Medulla oblongata (tissue), 1 donor: Measurements from ENCODE around the gene DHX9.
"Not testable (repeated sequence)": the region's sequence is repeated elsewhere in the genome, so short reads cannot be mapped to it uniquely, and the experiment has no call there.

Source experiments
- DNase-seq: peaks from one replicate; pipeline ENCODE4 v3.0.0-alpha.2; 2015; ENCODE audit errors: extremely low spot score

The DHX9 gene

DNA sequence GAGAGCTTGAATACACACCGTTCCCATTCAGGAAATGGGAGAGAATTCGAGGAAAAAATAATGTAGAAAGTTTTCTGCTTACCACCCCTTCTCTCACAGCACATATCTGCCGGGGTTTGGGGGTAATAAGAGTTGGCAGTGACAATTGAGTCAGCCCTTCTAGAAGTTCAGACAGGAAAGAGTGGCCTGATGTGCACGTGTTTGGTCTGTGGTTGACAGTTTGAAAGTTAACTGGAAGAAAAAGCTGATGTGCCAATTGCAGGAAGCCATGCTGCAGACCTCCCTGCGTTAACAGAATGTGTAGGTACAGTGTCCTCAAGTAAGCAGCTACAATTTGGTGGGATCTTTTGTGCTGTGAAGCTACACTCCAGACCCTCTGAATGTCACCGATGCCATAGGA is 50.9 kb downstream of the DHX9 start:
- peak; percentile 9 for DNase-seq

DNA sequence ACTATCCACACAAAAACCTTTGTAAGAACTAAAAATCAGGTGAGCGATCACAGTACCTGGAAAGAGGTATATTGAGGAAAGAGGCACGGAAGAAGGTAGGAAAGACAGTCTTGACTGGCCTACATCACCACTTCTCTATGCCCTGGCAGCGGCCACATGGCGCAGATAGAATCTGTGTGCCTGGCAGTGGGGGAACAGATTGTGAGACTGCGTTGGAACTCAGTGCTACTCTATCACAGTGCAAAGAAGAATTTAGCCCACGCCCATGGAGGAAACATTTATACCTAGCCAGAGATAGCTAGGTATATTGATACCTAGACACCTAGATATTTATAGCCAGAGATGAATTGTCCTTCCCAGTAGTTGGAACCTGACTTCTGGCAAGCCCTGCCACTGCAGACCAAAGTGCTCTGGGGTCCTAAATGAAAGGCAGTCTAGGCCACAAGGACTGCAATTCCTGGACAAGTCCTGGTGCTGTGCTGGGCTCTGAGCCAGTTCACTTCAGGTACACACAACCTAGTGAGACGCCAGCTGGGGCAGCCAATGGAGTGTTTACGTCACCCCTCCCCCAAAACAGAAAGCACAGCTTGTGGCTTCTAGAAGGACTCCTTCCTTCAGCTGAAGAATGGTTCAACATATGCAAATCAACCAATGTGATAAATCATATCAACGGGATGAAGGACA is 51.9 kb downstream of the DHX9 start:
- DNase-seq, result no peak

DNA sequence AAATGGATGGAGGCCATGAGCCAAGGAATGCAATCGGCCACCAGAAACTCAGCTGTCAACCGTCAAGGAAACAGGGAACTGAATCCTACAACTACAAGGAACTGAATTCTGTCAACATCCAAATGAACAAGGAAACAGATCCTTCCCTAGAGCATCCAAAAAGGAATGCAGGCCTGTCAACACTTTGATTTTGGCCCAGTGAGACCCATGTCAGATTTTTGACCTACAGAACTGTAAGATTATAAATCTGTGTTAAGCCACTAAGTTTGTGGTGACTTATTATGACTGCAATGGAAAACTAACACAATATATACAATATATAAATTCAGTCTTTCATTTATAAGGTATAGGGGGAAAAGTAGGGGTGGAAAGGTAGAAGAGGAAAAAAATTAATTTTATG is 58.5 kb downstream of the DHX9 start:
- no peak for DNase-seq

GRCh38 chr1:182901946-182902345 is 62.8 kb downstream of the DHX9 start:
- DNase-seq, result not testable (repeated sequence)

GRCh38 chr1:182905321-182905720 is 66.2 kb downstream of the DHX9 start:
- DNase-seq, result no peak

- DNase-seq, result no peak
These were observed 70.4 kb downstream of the DHX9 start for GRCh38 chr1:182909578-182909977.

DNA sequence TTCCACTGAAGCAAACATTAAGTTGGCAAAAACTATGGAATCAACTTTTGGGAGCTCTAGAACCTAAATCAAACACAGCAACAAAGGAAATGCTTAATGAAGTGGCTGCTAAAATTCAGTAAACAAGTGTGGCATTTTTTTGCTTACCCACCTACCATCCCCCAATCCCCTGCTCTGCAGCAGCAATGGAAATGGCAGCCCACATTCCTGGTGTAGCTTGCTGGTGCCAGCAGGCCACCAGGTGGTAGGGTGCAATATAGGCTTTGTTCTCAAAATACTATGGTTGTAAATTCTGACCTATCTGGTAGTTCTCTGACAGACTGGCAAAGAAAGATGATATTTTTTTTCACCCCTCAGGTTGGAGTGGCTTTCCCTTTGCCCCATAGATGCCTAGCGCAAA is 71.0 kb downstream of the DHX9 start:
- DNase-seq, result no peak

GRCh38 chr1:182913401-182913800 is 74.3 kb downstream of the DHX9 start:
- DNase-seq, result no peak

GRCh38 chr1:182917378-182917777 is 78.2 kb downstream of the DHX9 start:
- no peak for DNase-seq

GRCh38 chr1:182925661-182926060 is 86.5 kb downstream of the DHX9 start:
- no peak for DNase-seq

DNA sequence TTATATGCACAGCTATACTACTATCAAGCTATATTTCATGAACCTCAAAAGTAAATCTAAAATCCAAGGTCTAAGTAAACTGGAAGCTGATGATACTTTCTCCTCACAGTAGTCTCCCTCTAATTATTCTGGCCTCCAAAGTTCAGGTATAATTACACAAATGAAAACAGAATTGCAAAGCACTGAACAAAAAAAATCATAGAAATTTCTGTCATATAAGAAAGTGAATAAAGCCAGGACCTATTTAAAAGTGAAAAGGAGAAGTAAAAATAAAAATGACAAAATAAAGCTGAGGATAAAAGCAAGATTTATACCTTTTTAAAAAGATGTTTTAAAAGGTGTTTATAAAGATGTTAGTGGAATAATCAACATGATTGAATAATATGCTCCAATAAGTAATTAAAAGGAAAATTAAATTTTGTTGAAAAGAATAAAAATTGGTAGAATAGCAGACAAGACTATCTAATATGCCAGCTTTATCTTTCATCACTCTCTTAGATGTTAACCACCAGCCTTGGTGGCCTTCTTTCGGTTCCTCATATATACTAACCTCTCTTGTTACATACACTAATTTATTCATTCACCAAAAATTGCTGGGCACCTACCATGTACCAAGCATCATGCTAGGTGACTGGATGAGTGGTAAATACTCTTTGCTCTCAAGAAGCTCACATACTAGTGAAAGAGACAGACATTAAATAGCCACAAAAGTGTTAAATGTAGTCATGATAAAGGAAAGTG is 88.7 kb downstream of the DHX9 start:
- DNase-seq, result no peak

- no peak for DNase-seq
These were observed 91.8 kb downstream of the DHX9 start for GRCh38 chr1:182930985-182931384.

GRCh38 chr1:182935716-182936115 is 96.6 kb downstream of the DHX9 start:
- no peak for DNase-seq
